ENCODE results near the gene CLK2. TPM values are rescaled to one million over a fixed set of nuclear protein-coding genes. Genes with fewer than 3 reads are reported as not detected.
A peak's percentile ranks its signal among the peaks of the same experiment; 100 is the strongest.

CLK2 gene
- total and polyA plus RNA-seq, 2 of the 8 experiments (the other 6 are each of a cell fraction or from before 2014, with no cell fraction given): 62.2 to 76.0 TPM

DNA sequence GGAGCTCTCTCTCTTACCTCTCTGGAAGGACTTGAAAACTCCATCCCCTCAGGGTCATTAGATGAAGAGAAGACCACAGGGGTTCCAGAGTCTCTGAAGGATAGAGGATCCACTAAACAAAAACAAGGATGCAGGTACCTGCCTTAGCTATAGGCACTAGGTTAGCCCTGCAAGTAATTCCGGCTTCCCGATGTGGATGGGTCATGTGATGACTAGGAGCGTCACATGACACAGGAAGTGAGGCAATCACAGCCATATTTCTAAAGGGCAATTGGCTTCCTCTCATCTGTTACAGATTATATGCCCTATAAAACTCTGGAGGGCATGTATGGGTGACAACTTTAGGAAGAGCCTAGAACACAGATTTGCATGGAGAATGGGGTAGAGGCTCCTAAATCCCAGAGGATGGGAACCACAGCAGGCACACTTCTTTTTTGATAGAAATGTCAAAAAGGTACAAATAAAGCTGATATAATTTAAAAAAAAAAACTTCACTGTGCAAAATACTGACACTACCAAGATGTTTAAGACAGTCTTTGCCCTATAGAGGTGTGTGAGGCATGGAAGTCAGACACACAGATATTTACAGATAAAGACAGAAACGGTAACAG is 32.1 kb downstream of the CLK2 start (continued):
- TF ChIP-seq CHD7 (IDR thresholded peaks at IDR 0.05; ENCODE audit: insufficient replicate concordance, low read length) (no peak), SP4 (IDR thresholded peaks at IDR 0.05; ENCODE audit: low read length) (peak; percentile 99), TBP (IDR thresholded peaks at IDR 0.05; ENCODE audit: low read depth, low read length) (peak; percentile 25; the same call in 1 of the 2 replicates), EZH2 (IDR thresholded peaks at IDR 0.05; ENCODE audit: low read depth, low read length, severe bottlenecking) (no peak), YY1 (IDR thresholded peaks at IDR 0.05; ENCODE audit: low read depth, low read length) (peak; percentile 99), ASH2L (IDR thresholded peaks at IDR 0.05; ENCODE audit: low read length) (no peak), CTBP2 (IDR thresholded peaks at IDR 0.05; ENCODE audit: borderline replicate concordance, insufficient read depth, insufficient read length, low read length) (no peak), CHD1 (IDR thresholded peaks at IDR 0.05; ENCODE audit: low read depth, low read length) (no peak), MAX (IDR thresholded peaks at IDR 0.05) (no peak), SUZ12 (IDR thresholded peaks at IDR 0.05; ENCODE audit: low read length) (no peak), FOSL1 (IDR thresholded peaks at IDR 0.05; ENCODE audit: insufficient read depth, low read depth, low read length) (no peak)

Measured in H1 (cell line).